Smooth muscle cell (in vitro differentiated cells): ENCODE results near the gene OVCH2. TPM values are rescaled to one million over a fixed set of nuclear protein-coding genes. Genes with fewer than 3 reads are reported as not detected.
"Not testable (repeated sequence)": the region's sequence is repeated elsewhere in the genome, so short reads cannot be mapped to it uniquely, and the experiment has no call there.

Source experiments
- DNase-seq: peaks from one replicate; lab custom pipeline; 2025; ENCODE audit not compliant: unreplicated experiment; lab: John Stamatoyannopoulos, UW
- H2AFZ ChIP-seq: fragments of 200-600 bp; sonication (generic); 2 replicates; pipeline ENCODE4 v1.6.0; 2016; ENCODE audit warnings: antibody characterized with exemption, low read depth, mild to moderate bottlenecking
- H3F3A ChIP-seq: fragments of 200-600 bp; sonication (generic); 2 replicates; pipeline ENCODE4 v1.6.0; 2017; ENCODE audit warnings: antibody characterized with exemption, low read depth
- H3K27ac ChIP-seq: fragments of 200-600 bp; sonication (generic); 2 replicates; pipeline ENCODE4 v1.5.1; 2016; ENCODE audit warnings: low read depth, mild to moderate bottlenecking
- H3K27me3 ChIP-seq: fragments of 200-600 bp; sonication (generic); 2 replicates; pipeline ENCODE4 v1.6.1; 2016; ENCODE audit warnings: low read depth, mild to moderate bottlenecking
- H3K36me3 ChIP-seq: fragments of 200-600 bp; sonication (generic); 2 replicates; pipeline ENCODE4 v1.5.1; 2016; ENCODE audit warnings: low read depth
- H3K4me1 ChIP-seq: fragments of 200-600 bp; sonication (generic); 2 replicates; pipeline ENCODE4 v1.5.1; 2016; ENCODE audit warnings: low read depth
- H3K4me2 ChIP-seq: fragments of 200-600 bp; sonication (generic); 2 replicates; pipeline ENCODE4 v1.6.0; 2016; ENCODE audit warnings: mild to moderate bottlenecking
- H3K4me3 ChIP-seq: fragments of 200-600 bp; sonication (generic); 2 replicates; pipeline ENCODE4 v1.5.1; 2016; ENCODE audit warnings: mild to moderate bottlenecking
- H3K79me2 ChIP-seq: fragments of 200-600 bp; sonication (generic); 2 replicates; pipeline ENCODE4 v1.6.0; 2016; ENCODE audit warnings: low read depth, mild to moderate bottlenecking
- H3K9ac ChIP-seq: fragments of 200-600 bp; sonication (generic); 2 replicates; pipeline ENCODE4 v1.6.0; 2016; ENCODE audit warnings: low read depth
- H3K9me3 ChIP-seq: fragments of 200-600 bp; sonication (generic); replicated peaks from 2 replicates; pipeline ENCODE4 v1.5.1; 2016; ENCODE audit warnings: low read depth
- H4K20me1 ChIP-seq: fragments of 200-600 bp; sonication (generic); 2 replicates; pipeline ENCODE4 v1.6.0; 2016; ENCODE audit warnings: low read depth
- CTCF ChIP-seq: fragments of 200-600 bp; sonication (generic); IDR thresholded peaks from 2 replicates; pipeline ENCODE4 v1.5.1; 2017; ENCODE audit warnings: borderline replicate concordance, mild to moderate bottlenecking, antibody characterized with exemption; ENCODE audit not compliant: insufficient read depth, poor library complexity, severe bottlenecking
- WGBS: methylation state at CpG from one replicate; pipeline ENCODE4 v1.1.7; 2016; ENCODE audit warnings: low lambda C conversion rate; 5-methylcytosine and 5-hydroxymethylcytosine counted together
- polyA plus RNA-seq: library from polyadenylated mRNA; unstranded; fragments of >200 nt; fragmentation: Nextera tagmentation; extraction: Ambion mirVana; gene quantifications from 2 replicates; pipeline ENCODE4 v1.2.1, GENCODE V29; 2016
- total RNA-seq: library from RNA; depleted of rRNA; stranded (reverse); fragments of >200 nt; gene quantifications from 2 replicates; pipeline ENCODE4 v1.2.3, GENCODE V29; 2014

The OVCH2 gene
- total and polyA plus RNA-seq, 2 experiments from 2014 or later: 0.13 to 0.26 TPM

DNA sequence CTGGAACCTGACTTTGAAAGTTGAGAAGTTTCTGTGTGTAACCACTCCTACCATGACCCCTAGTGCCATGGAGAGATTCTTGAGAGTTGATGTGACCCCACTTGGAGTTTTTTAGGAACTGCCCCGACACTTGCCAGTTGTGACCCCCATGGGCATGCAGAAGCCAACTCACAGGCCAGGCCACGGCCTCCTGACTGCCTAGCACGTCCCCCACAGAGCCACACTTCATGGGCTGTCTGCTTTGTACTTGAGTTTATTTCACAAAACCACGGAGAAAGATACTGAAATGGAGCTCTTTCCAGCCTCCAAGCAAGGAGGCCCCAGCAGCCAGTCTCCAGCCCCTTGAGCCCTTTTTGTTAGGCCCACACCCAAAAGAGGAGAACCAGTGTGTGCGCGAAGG lies 41.4 kb downstream of the OVCH2 start:
- Histone ChIP-seq H3K36me3 (no peaks in the 10 kb centered on the region), H4K20me1 (no peaks in the 10 kb centered on the region), H3K9me3 (no peaks in the 10 kb centered on the region), H3K4me2 (no peak overlapping the region), H2AFZ (no peak overlapping the region), H3F3A (peaks cover 8% of the 10 kb centered on the region), H3K79me2 (no peaks in the 10 kb centered on the region), H3K27ac (no peak overlapping the region), H3K4me3 (no peak overlapping the region), H3K27me3 (no peaks in the 10 kb centered on the region), H3K9ac (no peak overlapping the region), H3K4me1 (peaks cover 14% of the 10 kb centered on the region)
- WGBS: 82% methylated on average over 6 of the region's 6 CpGs
- TF ChIP-seq CTCF: no peak
- no peak for DNase-seq

GRCh38 chr11:7663531-7663930 lies 42.7 kb downstream of the OVCH2 start:
- H3K36me3 ChIP-seq, H3K9me3 ChIP-seq, H3F3A ChIP-seq, H3K9ac ChIP-seq, H3K27ac ChIP-seq, H3K4me3 ChIP-seq, H2AFZ ChIP-seq, H3K27me3 ChIP-seq, DNase-seq, H4K20me1 ChIP-seq, H3K4me2 ChIP-seq, H3K79me2 ChIP-seq: not testable (repeated sequence)
- 89% methylated on average over 16 of the region's 16 CpGs for WGBS
- H3K4me1 ChIP-seq: peaks cover 14% of the 10 kb centered on the region

GRCh38 chr11:7657306-7658025 lies 48.8 kb downstream of the OVCH2 start:
- H3K36me3 ChIP-seq: no peaks in the 10 kb centered on the region
- H2AFZ ChIP-seq: no peak overlapping the region
- H3F3A ChIP-seq: no peaks in the 10 kb centered on the region
- no peak for DNase-seq
- H3K4me1 ChIP-seq: no peaks in the 10 kb centered on the region
- 76% methylated on average over 15 of the region's 15 CpGs for WGBS
- no peak overlapping the region for H3K9ac ChIP-seq
- TF ChIP-seq CTCF: peak; percentile 37
- no peak overlapping the region for H3K4me2 ChIP-seq
- H3K27ac ChIP-seq: no peak overlapping the region
- no peaks in the 10 kb centered on the region for H3K9me3 ChIP-seq
- H3K79me2 ChIP-seq: no peaks in the 10 kb centered on the region
- H3K4me3 ChIP-seq: no peak overlapping the region
- H4K20me1 ChIP-seq: no peaks in the 10 kb centered on the region
- no peaks in the 10 kb centered on the region for H3K27me3 ChIP-seq

DNA sequence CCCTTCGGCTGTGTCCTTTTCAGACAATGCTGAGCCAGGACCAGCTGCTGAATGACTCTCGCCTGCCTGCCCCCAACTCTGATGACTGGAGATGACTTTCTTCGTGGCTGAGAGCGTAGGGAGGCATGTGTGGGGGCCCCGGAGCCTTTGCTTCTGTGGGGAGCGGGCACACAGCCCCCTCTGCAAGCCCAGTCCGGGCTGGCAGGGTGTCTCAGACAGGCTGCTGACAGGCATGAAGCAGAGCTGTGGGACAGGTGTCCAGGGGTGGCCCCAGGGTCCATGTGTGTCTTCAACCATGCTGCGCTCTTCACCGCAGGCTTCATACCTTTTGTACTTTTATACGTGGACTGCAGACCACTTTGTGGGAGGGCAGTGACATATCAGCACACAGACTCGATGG lies 49.6 kb downstream of the OVCH2 start:
- TF ChIP-seq CTCF: no peak
- WGBS: 97% methylated on average over 11 of the region's 11 CpGs
- no peaks in the 10 kb centered on the region for H3K27me3 ChIP-seq
- DNase-seq: no peak
- H3K4me3 ChIP-seq: no peak overlapping the region
- no peaks in the 10 kb centered on the region for H3K9me3 ChIP-seq
- no peaks in the 10 kb centered on the region for H4K20me1 ChIP-seq
- H3K27ac ChIP-seq: no peak overlapping the region
- H2AFZ ChIP-seq: no peak overlapping the region
- H3K4me1 ChIP-seq: no peaks in the 10 kb centered on the region
- H3K36me3 ChIP-seq: no peaks in the 10 kb centered on the region
- H3K9ac ChIP-seq: no peak overlapping the region
- H3K79me2 ChIP-seq: no peaks in the 10 kb centered on the region
- H3F3A ChIP-seq: no peaks in the 10 kb centered on the region
- H3K4me2 ChIP-seq: no peak overlapping the region
